NCI-H187 treated with DMSO at 0.1 percent for 48 hours (cell line): ENCODE results near the gene APBB2.

ENCODE experiments used
- DNase-seq: peaks from one replicate; lab custom pipeline; 2025; lab: John Stamatoyannopoulos, UW

APBB2 gene

GRCh38 chr4:41215969-41216293 is 1.6 kb upstream of the APBB2 start:
- no peak for DNase-seq

- DNase-seq: no peak
Observed at GRCh38 chr4:41215155-41215554, 813 bp upstream of the APBB2 start.

- no peak for DNase-seq
Observed at GRCh38 chr4:41214825-41215146, 444 bp upstream of the APBB2 start.

- DNase-seq: no peak
Observed at GRCh38 chr4:41213625-41214135, 662 bp downstream of the APBB2 start.

- peak; percentile 22 for DNase-seq
Observed at GRCh38 chr4:41212616-41213203, 1.6 kb downstream of the APBB2 start.

GRCh38 chr4:41211951-41212615 is 2.3 kb downstream of the APBB2 start:
- DNase-seq: no peak

- no peak for DNase-seq
Observed at GRCh38 chr4:41209901-41210300, 4.4 kb downstream of the APBB2 start.

GRCh38 chr4:41209187-41209586 is 5.2 kb downstream of the APBB2 start:
- no peak for DNase-seq

GRCh38 chr4:41207291-41207831 is 7.0 kb downstream of the APBB2 start:
- no peak for DNase-seq

GRCh38 chr4:41205854-41206460 is 8.4 kb downstream of the APBB2 start:
- DNase-seq: no peak

- no peak for DNase-seq
Observed at GRCh38 chr4:41205130-41205529, 9.2 kb downstream of the APBB2 start.

GRCh38 chr4:41204400-41204978 is 9.9 kb downstream of the APBB2 start:
- no peak for DNase-seq

GRCh38 chr4:41203841-41204240 is 10.5 kb downstream of the APBB2 start:
- DNase-seq: no peak

GRCh38 chr4:41202820-41203568 is 11.3 kb downstream of the APBB2 start:
- DNase-seq: no peak

- DNase-seq: no peak
Observed at GRCh38 chr4:41202356-41202755, 12.0 kb downstream of the APBB2 start.

GRCh38 chr4:41200486-41201017 is 13.8 kb downstream of the APBB2 start:
- no peak for DNase-seq

GRCh38 chr4:41199788-41200187 is 14.6 kb downstream of the APBB2 start:
- DNase-seq: no peak

- no peak for DNase-seq
Observed at GRCh38 chr4:41197996-41198395, 16.3 kb downstream of the APBB2 start.

- no peak for DNase-seq
Observed at GRCh38 chr4:41197495-41197894, 16.8 kb downstream of the APBB2 start.

- DNase-seq: no peak
Observed at GRCh38 chr4:41196633-41197332, 17.6 kb downstream of the APBB2 start.

- DNase-seq: no peak
Observed at GRCh38 chr4:41192136-41192535, 22.2 kb downstream of the APBB2 start.
